COR-L47 (cell line): ENCODE data around the gene CDKN2AIPNL.
A peak's percentile ranks its signal among the peaks of the same experiment; 100 is the strongest.

Experiments used
- DNase-seq: peaks from one replicate; lab custom pipeline; 2025; lab: John Stamatoyannopoulos, UW

The CDKN2AIPNL gene, protein sequence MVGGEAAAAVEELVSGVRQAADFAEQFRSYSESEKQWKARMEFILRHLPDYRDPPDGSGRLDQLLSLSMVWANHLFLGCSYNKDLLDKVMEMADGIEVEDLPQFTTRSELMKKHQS

DNA sequence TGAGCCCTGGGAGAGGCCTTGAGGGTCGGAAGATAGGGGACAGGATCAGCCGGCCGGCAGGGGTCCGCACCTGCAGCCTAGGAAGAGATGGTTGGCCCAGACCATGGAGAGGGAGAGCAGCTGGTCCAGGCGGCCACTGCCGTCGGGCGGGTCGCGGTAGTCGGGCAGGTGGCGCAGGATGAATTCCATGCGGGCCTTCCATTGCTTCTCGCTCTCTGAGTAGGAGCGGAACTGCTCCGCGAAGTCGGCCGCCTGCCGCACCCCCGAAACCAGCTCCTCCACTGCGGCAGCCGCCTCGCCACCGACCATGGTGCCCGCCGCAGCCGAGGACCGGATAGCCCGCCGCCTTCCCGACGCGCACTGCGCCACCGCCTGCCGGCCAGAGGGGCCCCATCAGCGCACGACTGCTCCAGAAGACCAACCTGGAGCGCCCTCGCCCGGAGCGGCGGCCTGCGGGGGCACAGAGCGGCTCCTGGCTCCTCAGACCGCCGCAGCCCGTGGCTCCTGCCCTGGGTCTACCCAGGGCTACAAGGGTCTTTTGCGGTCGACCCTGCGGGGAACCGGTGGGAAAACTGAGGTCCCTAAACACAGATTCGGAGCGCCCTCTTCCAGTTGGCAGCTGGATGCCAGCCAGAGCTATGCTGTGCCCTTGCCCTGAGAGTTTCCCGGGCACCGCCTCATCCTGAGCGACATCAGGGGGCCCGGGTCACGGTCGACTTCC lies at the start of gene CDKN2AIPNL:
CDKN2AIPNL (minus strand) TSS at position 336 of the 721 bp plus-strand sequence; CDS start at position 309, 27 bp downstream.
- peak; percentile 82 for DNase-seq

DNA sequence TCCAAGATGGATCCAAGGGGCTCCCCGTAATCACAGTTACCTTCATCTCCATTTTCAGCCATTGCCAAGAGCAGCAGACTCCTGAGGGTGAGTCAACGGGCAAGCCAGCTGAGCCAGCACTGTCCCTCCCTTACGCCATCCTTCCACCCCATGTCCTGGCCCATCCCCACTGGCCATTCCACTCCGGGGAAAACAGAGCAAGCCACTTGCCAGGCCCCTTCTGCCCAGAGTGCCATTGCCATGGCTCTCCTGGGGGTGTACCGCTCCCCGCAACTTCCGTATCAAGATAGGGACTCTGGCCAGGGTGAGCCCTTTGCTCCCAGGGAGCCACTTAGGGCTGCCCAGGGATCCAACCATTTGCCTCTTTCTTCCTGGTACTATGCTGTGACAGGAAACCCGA lies 48.9 kb upstream of the CDKN2AIPNL start:
- no peak for DNase-seq

DNA sequence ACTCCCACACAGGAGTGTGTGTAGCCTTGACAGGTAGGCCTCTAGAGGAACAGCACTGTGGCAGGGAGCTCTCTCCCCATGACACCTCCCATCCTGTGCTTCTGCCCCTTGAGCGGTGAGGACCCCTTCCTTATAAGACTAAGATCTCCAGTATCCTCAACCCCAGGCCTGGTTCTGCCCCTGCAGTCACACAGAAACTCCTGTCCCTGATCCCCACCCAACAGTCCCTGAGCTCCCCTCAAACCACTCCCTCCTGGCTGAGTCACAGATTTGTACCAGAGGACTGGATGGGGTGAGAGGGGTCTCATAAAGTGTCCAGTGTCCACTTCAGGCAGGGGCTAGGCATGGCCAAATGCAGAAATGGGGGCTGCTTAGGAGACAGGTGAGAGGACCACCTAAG lies 47.8 kb upstream of the CDKN2AIPNL start:
- no peak for DNase-seq

DNA sequence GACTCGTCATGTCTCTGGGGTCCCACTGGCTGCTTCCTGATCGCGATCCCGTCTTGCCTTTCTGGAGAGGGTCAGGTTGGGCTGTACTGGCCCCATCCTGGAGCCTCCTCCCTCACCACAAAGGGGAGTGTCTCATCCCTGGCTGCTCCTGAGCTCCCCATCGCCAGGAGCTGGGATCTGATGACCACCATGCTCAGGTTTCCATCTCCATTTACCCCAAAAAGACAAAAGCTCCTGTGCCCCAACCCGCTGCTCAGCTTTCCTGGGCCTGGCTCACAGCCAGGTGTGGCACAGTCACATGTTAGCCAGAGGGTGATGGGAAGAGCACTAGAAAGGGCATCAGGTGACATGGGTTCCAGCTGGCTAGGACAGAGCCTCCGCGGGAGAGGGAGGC lies 47.3 kb upstream of the CDKN2AIPNL start:
- DNase-seq: no peak

DNA sequence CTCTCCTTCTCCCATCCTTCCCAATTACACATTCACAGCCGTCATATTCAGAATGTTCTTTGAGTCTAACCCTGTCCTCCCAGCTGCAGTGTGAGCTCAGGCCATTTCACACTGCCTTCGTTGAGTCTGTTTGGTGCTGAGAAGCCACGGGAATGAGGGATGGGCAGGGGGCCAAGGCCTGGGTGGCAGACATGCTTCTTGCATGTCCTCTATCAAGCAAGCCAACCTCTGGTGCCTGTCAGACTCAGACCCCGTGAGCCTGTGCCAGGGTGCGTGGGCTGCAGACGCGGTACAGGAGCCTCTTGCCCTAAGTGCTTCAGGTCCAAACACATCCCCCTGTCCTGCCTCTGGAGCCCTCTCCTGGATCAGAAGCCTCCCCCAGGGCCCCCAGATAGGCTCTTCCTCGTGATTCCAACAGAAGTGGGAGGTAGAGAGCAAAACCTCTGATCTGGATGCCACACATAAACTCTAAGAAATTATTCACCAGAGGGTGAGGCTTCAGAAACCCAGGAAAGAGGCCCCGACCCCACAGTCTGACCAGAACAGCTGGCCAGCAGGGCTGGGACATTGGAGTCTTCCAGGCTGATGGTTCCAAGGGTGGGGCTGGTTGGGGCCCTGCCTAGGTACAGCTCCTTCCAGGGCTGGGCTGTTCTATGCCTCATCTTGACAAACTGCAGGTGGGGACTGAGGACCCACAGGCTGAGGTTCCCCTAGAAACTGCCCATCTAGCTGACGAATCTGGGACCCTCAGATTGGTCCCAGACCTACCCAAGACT lies 46.7 kb upstream of the CDKN2AIPNL start:
- no peak for DNase-seq

DNA sequence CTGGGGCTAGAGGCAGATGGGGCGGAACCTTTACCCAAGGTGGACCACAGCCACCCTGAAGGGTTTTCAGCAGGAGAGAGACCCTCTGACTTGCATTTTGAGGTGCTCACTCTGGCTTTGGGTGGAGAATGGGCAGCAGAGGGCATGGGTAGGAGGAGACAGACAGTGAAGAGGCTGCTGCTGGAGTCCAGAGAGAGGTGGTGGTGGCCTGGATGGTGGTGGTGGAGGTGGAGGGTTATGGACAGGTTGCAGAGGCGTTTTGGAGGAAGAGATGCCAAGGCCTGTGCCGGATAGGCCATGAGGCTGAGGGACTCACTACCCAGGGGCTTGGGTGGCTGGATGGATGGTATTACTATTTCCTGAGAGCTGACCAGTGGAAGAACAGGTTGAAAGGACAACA lies 46.1 kb upstream of the CDKN2AIPNL start:
- no peak for DNase-seq

DNA sequence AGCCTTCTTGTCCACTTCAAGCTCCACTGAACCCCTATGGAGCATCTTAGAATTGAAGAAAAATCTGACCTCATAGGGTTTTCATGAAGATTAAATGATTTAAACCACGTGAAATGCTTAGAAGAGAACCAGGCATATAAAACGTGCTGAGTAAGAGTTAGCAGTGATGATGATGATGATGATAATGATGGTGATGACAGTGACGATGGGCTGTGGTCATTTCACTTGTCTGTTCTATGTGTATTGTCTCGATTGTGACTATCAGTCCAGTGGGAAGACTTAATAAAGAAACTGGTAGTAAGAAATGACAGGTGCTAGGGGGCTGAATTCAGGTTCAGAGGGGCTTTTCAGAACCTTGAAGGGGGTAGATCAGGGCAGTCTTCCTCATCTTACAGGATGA lies 45.1 kb upstream of the CDKN2AIPNL start:
- DNase-seq: no peak

DNA sequence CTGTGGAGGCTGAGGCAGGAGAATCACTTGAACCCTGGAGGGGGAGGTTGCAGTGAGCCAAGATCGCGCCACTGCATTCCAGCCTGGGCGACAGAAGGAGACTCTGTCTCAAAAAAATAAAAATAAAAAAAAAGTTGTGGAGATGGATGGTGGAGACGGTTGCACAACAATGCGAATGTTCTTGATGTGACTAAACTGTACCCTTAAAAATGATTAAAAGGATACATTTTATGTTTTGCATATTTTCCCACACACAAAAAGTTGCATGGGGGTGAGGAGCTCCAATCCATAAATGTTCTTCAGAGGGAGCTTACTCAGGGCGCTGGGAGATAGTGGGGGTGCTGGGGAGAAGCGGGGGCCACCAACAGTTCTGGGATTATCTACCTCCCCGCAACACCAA lies 43.8 kb upstream of the CDKN2AIPNL start:
- no peak for DNase-seq

DNA sequence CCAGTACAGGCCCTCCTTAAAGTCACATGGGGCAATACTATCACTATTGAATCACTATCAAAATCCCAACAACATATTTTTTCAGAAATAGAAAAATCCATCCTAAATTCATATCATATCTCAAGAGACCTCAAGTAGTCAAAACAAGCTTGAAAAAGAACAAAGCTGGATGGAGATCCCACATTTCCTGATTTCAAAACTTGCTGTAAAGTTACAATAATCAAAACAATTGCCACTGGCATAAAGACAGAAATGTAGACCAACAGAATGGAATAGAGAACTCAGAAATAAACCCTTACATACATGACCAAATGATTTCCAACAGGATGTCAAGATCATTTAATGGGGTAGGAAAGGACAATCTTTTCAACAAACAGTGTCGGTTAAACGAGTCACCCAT lies 41.3 kb upstream of the CDKN2AIPNL start:
- no peak for DNase-seq

DNA sequence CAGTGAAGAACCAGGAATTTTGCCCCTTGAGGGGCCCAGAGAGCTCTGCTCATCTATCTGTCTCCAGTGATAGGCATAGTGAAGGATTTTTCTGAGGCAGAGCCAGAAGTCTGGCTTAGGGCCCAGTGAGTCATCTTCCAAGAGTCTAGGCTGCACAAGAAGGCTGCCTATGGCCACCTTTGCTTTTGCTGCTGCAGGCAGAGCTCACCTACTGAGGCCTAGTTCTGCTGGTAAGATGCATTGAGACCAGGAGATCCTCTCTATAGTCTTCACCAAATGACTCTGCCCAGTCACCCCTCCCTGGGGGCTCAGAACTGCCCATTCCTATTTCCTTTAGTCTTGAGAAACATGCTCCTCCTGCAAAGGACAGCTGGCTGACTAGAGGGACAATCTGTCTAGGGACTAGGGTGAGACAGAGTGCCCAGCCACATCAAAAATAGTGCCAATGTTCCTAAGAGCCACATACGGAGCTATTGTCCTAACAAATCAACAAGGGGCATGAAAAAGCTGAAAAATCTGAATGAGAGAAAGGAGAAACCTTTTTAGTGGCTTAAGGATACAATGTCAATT lies 40.3 kb upstream of the CDKN2AIPNL start:
- DNase-seq: no peak

DNA sequence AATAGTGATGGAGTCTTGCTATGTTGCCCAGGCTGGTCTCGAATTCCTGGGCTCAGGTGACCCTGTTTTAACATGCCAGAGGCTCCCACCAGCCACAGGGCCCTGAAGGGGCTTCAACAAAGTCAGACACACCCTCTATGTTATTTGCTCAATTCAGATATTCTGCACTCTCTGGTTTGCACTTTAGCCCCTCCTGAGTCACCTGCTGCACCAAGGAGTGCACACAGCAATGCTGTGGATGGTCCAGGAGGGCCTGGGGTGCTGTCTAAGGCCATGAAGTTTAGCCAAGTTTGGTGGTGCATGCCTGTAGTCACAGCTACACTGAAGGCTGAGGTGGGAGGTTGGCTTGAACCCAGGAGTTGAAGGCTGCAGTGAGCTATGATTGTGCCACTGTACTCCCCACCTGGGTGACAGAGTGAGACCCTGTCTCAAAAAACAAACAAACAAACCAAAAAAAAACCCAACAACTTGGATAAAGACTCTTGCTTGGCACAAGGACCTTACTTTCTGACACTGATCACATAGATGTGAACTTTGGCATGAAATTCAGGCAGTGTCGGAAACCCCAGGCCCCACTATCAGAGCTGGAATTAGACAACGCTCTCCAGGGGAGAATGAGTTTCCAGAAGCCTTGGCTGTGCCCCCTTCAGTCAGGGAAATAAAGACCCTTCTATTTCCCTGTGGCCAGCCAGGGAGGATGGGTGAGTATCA lies 39.7 kb upstream of the CDKN2AIPNL start:
- no peak for DNase-seq

DNA sequence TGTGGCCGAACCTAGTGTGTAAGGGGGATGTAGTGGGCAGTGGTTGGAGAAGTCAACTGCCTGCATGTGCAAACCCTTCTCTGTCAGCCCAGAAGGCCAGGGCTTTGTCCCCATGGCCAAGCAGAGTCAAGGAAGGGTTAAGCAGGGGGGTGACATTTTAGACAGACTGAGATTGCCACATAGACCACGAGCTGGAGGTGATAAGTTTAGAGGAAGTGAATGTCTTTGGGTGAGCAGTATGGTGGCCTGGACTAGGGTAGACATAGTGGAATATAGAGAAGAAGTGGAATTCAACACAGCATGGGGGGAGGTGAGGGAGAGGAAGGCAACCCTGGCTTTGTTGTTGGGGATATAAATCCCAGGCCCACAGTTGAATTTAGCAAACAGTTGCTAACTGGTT lies 38.7 kb upstream of the CDKN2AIPNL start:
- no peak for DNase-seq

DNA sequence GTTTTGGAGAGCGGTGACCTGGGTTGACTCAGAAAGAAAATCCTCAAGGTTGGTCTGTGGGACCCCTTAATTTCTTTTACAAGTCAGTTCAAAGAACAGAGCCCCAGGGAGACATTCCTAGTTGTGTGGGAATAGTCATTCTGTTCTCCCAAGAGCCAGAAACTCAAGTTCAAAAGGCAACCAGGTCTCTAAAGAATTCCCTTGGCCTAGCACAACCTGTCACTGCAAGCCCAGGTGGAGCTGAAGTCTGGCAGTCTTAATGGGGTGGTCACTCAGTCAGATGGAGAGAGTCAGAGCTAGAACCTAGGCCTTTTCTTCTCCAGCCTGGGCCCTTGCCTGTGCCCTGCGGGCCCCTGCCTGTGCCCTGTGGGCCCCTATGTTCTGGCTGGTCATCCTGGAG lies 37.5 kb upstream of the CDKN2AIPNL start:
- no peak for DNase-seq

DNA sequence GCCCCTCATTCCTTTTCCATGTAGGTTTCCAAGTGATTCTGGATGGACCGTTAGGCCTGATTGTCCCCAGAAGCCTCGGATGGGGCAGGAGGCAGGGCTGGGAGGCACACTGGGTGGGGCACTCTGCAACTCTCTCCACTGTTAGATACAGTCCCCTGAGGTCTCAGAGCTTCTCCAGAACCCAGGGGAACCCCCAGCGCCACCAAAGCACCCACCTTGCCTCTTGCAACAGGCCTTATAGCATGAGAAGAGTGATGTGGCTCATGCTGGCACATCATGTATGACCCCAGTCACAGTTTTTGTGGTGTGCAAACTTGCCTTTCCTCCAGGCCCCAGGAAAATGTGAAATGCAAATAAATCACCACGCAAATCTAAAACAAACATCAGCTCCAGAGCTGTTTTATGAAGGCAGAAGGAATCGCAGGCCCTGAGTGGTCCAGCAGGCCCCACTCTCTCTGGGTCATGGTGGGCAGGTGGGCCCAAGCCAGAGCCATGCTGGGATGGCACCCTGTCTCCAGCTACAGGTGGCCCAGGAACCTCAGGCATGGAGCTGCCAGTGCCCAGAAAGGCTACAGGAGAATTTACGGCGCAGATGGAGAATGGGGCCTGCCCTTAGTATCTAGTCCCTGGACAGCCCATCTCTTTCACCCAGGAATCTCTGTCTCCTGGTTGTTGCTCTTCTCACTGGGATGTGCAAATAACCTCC lies 36.3 kb upstream of the CDKN2AIPNL start:
- DNase-seq: no peak

DNA sequence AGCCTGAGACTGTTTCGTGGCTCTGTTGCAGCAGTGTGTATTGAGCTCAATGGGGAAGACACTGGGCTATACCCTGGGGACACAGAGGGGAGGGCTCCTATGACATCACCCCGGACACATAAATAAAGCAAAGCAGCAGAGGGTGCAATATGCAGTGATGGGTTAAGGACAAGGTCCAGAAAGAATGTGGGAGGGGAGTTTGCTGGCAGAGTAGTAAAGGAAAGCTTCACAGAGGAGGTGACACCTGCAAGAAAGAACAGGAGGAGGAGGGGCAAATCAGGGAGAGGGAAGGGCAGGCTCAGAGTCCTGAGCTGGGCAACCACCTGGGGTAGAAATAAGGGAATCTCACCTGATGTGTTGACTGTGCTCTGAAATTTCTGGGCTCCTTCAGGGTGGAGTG lies 35.3 kb upstream of the CDKN2AIPNL start:
- no peak for DNase-seq

DNA sequence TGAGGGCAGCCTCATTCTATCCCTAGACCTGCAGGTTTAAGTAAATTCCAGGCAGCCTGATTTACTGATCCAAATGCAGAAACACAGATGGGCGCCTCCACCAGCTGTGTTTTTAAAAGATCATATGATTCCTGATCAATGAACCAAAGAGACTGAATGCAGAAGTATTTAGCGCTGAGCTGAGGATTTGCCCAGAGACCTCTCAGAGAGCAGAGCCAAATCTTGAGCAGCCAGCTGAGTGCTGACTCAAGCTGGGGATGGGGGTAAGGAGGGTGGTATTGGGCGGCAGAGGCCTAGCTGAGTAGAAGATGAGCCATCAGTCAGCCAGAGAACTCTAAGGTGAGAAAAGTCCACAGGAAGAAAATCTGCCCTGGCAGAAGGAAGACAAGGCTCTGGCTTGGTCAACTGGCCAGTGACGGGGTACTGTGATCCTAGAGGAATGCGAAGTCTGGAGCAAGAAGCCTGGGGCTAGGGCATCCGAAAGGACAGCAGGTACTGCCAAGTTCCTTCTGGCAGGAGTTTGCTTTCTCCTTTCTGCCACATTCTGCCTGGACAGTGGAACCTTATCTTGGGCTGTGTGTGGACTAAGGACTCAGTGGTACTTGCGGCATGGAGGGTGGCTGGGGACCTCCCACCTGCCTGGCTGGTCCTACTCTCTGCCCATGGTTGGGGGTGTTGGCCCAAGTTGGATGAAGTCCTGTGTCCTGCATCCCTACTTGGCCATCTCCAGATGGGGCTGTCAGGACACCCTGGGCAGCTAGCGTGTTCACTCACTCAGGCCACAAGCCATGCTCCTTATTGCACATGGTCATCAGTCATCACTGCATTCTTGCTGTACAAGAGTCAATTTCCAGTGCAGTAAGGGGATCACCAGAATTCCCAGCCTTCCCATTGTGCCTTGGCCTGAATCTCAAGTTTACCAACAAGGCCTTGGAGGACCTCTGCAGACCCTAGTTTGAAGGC lies 34.5 kb upstream of the CDKN2AIPNL start:
- no peak for DNase-seq

DNA sequence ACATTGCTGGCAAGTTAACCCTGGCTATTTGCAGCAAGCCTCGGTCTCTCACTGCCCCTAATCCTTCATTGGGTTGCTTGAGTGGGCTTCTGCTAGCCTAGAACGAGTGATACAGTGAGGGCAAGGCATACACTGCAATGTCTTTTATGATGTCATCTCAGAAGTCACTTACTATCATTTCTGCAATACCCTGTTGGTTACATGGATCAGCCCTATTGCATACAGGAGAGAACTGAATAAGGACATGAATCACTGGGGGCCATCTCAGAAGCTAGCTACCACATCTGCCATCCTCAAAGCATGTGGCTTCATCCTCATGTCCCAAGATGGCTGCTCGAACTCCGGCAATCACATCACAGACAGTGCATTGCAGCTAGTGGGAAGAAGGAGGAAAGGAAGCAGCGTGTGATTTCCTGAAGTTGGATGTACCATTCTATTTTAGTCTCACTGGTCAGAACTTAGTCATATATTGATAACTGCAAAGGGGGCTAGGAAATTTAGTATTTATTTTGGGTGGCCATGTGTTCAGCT lies 33.3 kb upstream of the CDKN2AIPNL start:
- no peak for DNase-seq

DNA sequence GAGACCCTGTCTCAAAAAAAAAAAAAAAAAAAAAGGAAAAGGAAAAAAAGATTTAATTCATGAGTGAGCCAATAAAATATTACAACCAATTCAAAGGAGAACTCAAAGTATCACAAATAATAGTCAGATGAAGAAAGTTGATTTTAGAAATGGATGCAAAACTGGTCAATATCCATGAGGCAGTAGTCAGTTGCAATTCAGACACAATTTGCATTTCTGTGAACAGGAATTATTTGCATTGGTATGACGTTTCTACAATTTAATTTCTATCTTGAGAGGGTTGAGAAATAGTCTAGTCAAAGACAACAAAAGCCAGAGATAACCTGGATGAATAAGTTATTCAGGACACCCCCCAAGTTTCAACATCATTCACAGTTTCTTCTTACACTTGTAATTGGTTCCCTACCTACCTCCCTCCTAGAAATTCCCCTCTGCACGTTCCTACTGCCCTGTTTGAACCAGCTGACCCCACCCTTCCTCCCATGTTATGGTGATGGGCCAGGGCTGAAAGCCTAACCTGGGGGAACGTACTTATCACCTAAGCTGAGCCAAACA lies 28.6 kb upstream of the CDKN2AIPNL start:
- no peak for DNase-seq

DNA sequence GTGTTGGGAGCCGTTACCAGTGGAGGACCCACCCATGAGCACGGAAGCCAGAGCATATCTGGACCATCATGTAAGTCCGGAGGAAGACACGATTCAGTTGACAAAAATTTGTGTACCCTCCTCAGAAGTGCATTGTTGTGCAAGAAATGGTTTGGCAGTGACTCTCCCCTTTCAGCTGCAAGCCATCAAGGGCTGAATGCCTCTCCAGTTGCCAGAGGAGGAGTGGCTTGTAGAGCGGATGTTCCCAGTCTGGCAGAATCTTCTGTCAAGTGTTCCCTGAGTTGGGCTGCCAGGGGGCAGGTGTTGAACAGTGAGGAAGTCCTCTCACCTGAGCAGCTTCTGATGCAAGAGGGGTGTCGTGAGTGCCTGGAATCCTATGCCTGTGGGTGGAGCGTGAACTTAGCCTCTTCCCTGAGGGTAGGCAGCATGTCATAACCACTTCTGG lies 27.6 kb upstream of the CDKN2AIPNL start:
- no peak for DNase-seq

DNA sequence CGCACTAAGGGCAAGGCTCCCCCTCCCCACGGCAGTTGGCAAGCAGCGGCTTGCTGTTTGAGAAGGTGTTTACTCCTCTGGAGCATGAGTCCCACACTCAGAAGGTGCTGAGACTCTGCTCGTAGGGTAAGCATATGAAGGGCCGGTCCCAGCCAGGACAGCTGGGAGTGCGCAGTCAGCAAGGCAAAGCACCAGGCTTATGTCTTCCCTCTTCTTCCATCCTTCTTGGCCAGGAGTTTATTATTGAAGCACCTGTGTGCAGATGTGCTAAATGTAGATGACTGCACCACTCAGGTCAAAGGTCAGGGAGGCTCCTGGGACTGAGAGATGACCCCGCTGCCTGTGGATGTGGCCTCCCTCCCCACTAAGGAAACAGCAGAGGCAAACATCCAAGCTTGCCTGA lies 27.0 kb upstream of the CDKN2AIPNL start:
- DNase-seq: no peak
